ENCODE measurements around the gene ZNF292.

DNA sequence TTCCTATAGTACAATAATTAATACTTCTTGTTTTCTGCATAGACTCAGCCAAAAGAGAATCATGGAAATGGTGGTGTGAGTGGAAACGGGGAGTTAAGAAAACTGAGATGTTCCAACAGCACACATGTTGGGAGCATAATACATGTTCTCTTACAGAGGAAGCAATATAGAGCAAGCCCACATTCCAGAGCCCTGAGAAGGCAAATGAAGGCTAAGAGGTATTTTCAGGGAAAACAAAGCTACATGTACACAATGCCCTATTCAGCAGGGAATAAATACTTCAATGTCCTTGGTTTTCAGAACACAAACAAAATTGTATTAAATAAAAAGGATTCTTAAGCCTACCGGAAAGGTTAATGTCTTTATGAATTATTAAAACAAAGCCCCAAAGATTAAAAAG, 131.9 kb downstream of the ZNF292 start:
- TF ChIP-seq, protein P1, sequence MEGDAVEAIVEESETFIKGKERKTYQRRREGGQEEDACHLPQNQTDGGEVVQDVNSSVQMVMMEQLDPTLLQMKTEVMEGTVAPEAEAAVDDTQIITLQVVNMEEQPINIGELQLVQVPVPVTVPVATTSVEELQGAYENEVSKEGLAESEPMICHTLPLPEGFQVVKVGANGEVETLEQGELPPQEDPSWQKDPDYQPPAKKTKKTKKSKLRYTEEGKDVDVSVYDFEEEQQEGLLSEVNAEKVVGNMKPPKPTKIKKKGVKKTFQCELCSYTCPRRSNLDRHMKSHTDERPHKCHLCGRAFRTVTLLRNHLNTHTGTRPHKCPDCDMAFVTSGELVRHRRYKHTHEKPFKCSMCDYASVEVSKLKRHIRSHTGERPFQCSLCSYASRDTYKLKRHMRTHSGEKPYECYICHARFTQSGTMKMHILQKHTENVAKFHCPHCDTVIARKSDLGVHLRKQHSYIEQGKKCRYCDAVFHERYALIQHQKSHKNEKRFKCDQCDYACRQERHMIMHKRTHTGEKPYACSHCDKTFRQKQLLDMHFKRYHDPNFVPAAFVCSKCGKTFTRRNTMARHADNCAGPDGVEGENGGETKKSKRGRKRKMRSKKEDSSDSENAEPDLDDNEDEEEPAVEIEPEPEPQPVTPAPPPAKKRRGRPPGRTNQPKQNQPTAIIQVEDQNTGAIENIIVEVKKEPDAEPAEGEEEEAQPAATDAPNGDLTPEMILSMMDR (IDR thresholded peaks at IDR 0.05): no peak
- no peak for TF ChIP-seq POLR2A (IDR thresholded peaks at IDR 0.05)

Data from esophagus squamous epithelium (tissue), 4 donors.